Prostate gland (tissue), 2 donors: Measurements from ENCODE around the gene MTAP. TPM values are rescaled to one million over a fixed set of nuclear protein-coding genes. Genes with fewer than 3 reads are reported as not detected.

Experiments
- DNase-seq: peaks from one replicate; pipeline ENCODE4 v3.0.0-alpha.2; 2019; ENCODE audit warnings: low spot score
- H3K27ac ChIP-seq, 2 donors: fragments of 200-600 bp; sonication (generic); 2 replicates each; pipeline ENCODE4 v1.5.1; 2017 to 2019
- H3K27me3 ChIP-seq: fragments of 200-600 bp; sonication (generic); replicated peaks from 2 replicates; pipeline ENCODE4 v1.5.1; 2019; ENCODE audit not compliant: insufficient read depth
- H3K36me3 ChIP-seq, 2 donors: fragments of 200-600 bp; sonication (generic); 1 replicate in 1 of 2; 2 replicates in 1 of 2; pipeline versions ENCODE4 v1.5.1 to v1.8.1; 2017 to 2019
- H3K4me1 ChIP-seq: fragments of 200-600 bp; sonication (generic); replicated peaks from 2 replicates; pipeline ENCODE4 v1.5.1; 2019
- H3K4me3 ChIP-seq, 2 donors: fragments of 200-600 bp; sonication (generic); 2 replicates each; pipeline ENCODE4 v1.5.1; 2017 to 2019
- H3K9me3 ChIP-seq: fragments of 200-600 bp; sonication (generic); 2 replicates; pipeline ENCODE4 v1.5.1; 2017
- CTCF ChIP-seq, 4 experiments: fragments of 200-600 bp in 2 of 4; fragments of 450-650 bp in 2 of 4; sonication (generic) in 2 of 4; IDR thresholded peaks; 1 replicate in 3 of 4; 2 replicates in 1 of 4; pipeline ENCODE4 v1.5.1; 2016 to 2019; ENCODE audit warnings: antibody characterized with exemption in 4 of 4, mild to moderate bottlenecking in 2 of 4, moderate library complexity in 2 of 4
- POLR2A ChIP-seq: fragments of 450-650 bp; IDR thresholded peaks from one replicate; pipeline ENCODE4 v1.6.1; 2016; ENCODE audit warnings: antibody characterized with exemption, mild to moderate bottlenecking
- POLR2AphosphoS5 ChIP-seq: sonication (generic); formaldehyde crosslinking; IDR thresholded peaks from one replicate; pipeline ENCODE4 v1.6.1; 2017; ENCODE audit warnings: antibody characterized with exemption
- WGBS: methylation state at CpG from one replicate; pipeline ENCODE4 v1.1.5; 2018; 5-methylcytosine and 5-hydroxymethylcytosine counted together
- intact Hi-C: fragments of 100-400 bp; cut with DNase I; formaldehyde crosslinking; loops from one replicate; pipeline ENCODE4 v1.14.2; 2022
- total RNA-seq, 2 donors: library from RNA; depleted of rRNA; stranded (reverse); fragments of >200 nt; gene quantifications; one replicate each; pipeline ENCODE4 v1.1.0, GENCODE V29; 2016

MTAP gene
- total RNA-seq, 2 donors from 2014 or later: 13.3 to 33.5 TPM

- Histone ChIP-seq H3K27ac (no peak overlapping the region), H3K27me3 (no peaks in the 10 kb centered on the region), H3K4me3 (no peak overlapping the region), H3K4me1 (no peaks in the 10 kb centered on the region), H3K36me3 (no peaks in the 10 kb centered on the region), H3K9me3 (no peaks in the 10 kb centered on the region)
- TF ChIP-seq POLR2AphosphoS5 (no peak), CTCF (IDR thresholded peaks at IDR 0.05) (no peak), POLR2A (no peak)
- no peak for DNase-seq
- intact Hi-C loops: no loop called here
- WGBS: 100% methylated on average over 1 of the region's 1 CpG
Observed at GRCh38 chr9:21889673-21890072, 87.2 kb downstream of the MTAP start.

GRCh38 chr9:21890696-21891095 is 88.3 kb downstream of the MTAP start:
- WGBS: 96% methylated on average over 5 of the region's 5 CpGs
- H3K4me3 ChIP-seq: no peak overlapping the region

GRCh38 chr9:21901546-21901945 is 99.1 kb downstream of the MTAP start:
- no peak for DNase-seq
- no peaks in the 10 kb centered on the region for H3K36me3 ChIP-seq
- 85% methylated on average over 1 of the region's 1 CpG for WGBS
- H3K4me1 ChIP-seq: no peaks in the 10 kb centered on the region
- H3K4me3 ChIP-seq: no peak overlapping the region
- intact Hi-C loops: no loop called here
- H3K9me3 ChIP-seq: no peaks in the 10 kb centered on the region
- no peaks in the 10 kb centered on the region for H3K27me3 ChIP-seq
- TF ChIP-seq POLR2AphosphoS5 (no peak), CTCF (IDR thresholded peaks at IDR 0.05) (no peak), POLR2A (no peak)
- H3K27ac ChIP-seq: no peak overlapping the region

More at GRCh38 chr9:21890696-21891095, 88.3 kb downstream of the MTAP start:
- H3K4me1 ChIP-seq: no peaks in the 10 kb centered on the region
- no peaks in the 10 kb centered on the region for H3K36me3 ChIP-seq
- TF ChIP-seq POLR2A: no peak
- TF ChIP-seq CTCF (IDR thresholded peaks at IDR 0.05): no peak
- no peak for TF ChIP-seq POLR2AphosphoS5
- no peaks in the 10 kb centered on the region for H3K9me3 ChIP-seq
- intact Hi-C loops: no loop called here
- H3K27me3 ChIP-seq: no peaks in the 10 kb centered on the region
- no peak for DNase-seq
- no peak overlapping the region for H3K27ac ChIP-seq

GRCh38 chr9:21902136-21902535 is 99.7 kb downstream of the MTAP start:
- TF ChIP-seq CTCF (IDR thresholded peaks at IDR 0.05) (no peak), POLR2AphosphoS5 (no peak), POLR2A (no peak)
- intact Hi-C loops: no loop called here
- Histone ChIP-seq H3K36me3 (no peaks in the 10 kb centered on the region), H3K4me3 (no peak overlapping the region), H3K4me1 (no peaks in the 10 kb centered on the region), H3K9me3 (no peaks in the 10 kb centered on the region), H3K27ac (no peak overlapping the region), H3K27me3 (no peaks in the 10 kb centered on the region)
- no peak for DNase-seq
- 86% methylated on average over 1 of the region's 1 CpG for WGBS

- intact Hi-C loops: no loop called here
- Histone ChIP-seq H3K27me3 (no peaks in the 10 kb centered on the region), H3K36me3 (no peaks in the 10 kb centered on the region), H3K27ac (no peak overlapping the region), H3K4me3 (no peak overlapping the region), H3K4me1 (no peaks in the 10 kb centered on the region), H3K9me3 (no peaks in the 10 kb centered on the region)
- TF ChIP-seq CTCF (IDR thresholded peaks at IDR 0.05) (no peak), POLR2AphosphoS5 (no peak), POLR2A (no peak)
- DNase-seq: no peak
- WGBS: 93% methylated on average over 7 of the region's 7 CpGs
Observed at GRCh38 chr9:21903380-21903965, 101.0 kb downstream of the MTAP start.
